HepG2 (cell line): ENCODE results near the gene ATOH7. TPM values are rescaled to one million over a fixed set of nuclear protein-coding genes. Genes with fewer than 3 reads are reported as not detected.
A peak's percentile ranks its signal among the peaks of the same experiment; 100 is the strongest.

Source experiments
- HOXA3 ChIP-seq: sonication (generic); formaldehyde crosslinking; IDR thresholded peaks from 2 replicates; pipeline ENCODE4 v1.5.0; 2020; ENCODE audit warnings: missing genetic modification reagents
- IRF9 ChIP-seq: sonication (generic); formaldehyde crosslinking; IDR thresholded peaks from 2 replicates; pipeline ENCODE4 v1.8.0; 2022; ENCODE audit warnings: missing genetic modification reagents, mild to moderate bottlenecking, borderline replicate concordance
- MAX ChIP-seq: IDR thresholded peaks from 2 replicates; pipeline ENCODE4 v1.6.1; 2012; ENCODE audit warnings: inconsistent platforms
- NFYC ChIP-seq: IDR thresholded peaks from 2 replicates; pipeline ENCODE4 v1.6.1; 2016; ENCODE audit warnings: missing genetic modification reagents, missing compliant biosample characterization
- RARA ChIP-seq: IDR thresholded peaks from 2 replicates; pipeline ENCODE4 v1.6.1; 2016; ENCODE audit warnings: missing genetic modification reagents, missing compliant biosample characterization
- UBTF ChIP-seq: sonication (generic); formaldehyde crosslinking; IDR thresholded peaks from 2 replicates; pipeline ENCODE4 v1.4.0; 2020; ENCODE audit warnings: mild to moderate bottlenecking, missing genetic modification reagents
- ZBTB10 ChIP-seq: sonication (generic); formaldehyde crosslinking; IDR thresholded peaks from 2 replicates; pipeline ENCODE4 v1.4.0; 2020; ENCODE audit warnings: missing genetic modification reagents, borderline replicate concordance
- ZBTB14 ChIP-seq: sonication (generic); formaldehyde crosslinking; IDR thresholded peaks from 2 replicates; pipeline ENCODE4 v1.4.0; 2020; ENCODE audit warnings: missing genetic modification reagents
- ZC3H13 ChIP-seq: sonication (generic); formaldehyde crosslinking; IDR thresholded peaks from 2 replicates; pipeline ENCODE4 v1.8.1; 2023; ENCODE audit warnings: mild to moderate bottlenecking, missing genetic modification reagents, moderate library complexity
- ZNF230 ChIP-seq: sonication (generic); formaldehyde crosslinking; IDR thresholded peaks from 2 replicates; pipeline ENCODE4 v1.4.0; 2020; ENCODE audit warnings: mild to moderate bottlenecking, missing genetic modification reagents
- ZNF441 ChIP-seq: sonication (generic); formaldehyde crosslinking; IDR thresholded peaks from 2 replicates; pipeline ENCODE4 v1.7.0; 2021; ENCODE audit warnings: missing genetic modification reagents, borderline replicate concordance
- ZNF552 ChIP-seq: sonication (generic); formaldehyde crosslinking; IDR thresholded peaks from 2 replicates; pipeline ENCODE4 v1.9.0; 2022; ENCODE audit warnings: missing genetic modification reagents, mild to moderate bottlenecking, borderline replicate concordance
- ZNF562 ChIP-seq: sonication (generic); formaldehyde crosslinking; IDR thresholded peaks from 2 replicates; pipeline ENCODE4 v1.8.0; 2022; ENCODE audit warnings: missing genetic modification reagents, borderline replicate concordance
- ZNF7 ChIP-seq: IDR thresholded peaks from 2 replicates; pipeline ENCODE4 v1.6.1; 2016; ENCODE audit warnings: missing biosample characterization, missing genetic modification reagents
- ZNF709 ChIP-seq: sonication (generic); formaldehyde crosslinking; IDR thresholded peaks from 2 replicates; pipeline ENCODE4 v1.5.0; 2020; ENCODE audit warnings: mild to moderate bottlenecking, missing genetic modification reagents
- polyA plus RNA-seq, 8 experiments: library from polyadenylated mRNA; depleted of rRNA in 3 of 8; stranded (reverse) in 7 of 8; unstranded in 1 of 8; fragments of >200 nt; fragmentation: Illumina TruSeq in 4 of 8; extraction: Trizol in 4 of 8; gene quantifications; 2 replicates each; pipeline versions ENCODE4 v1.2.1 to v1.2.3, GENCODE V29; 2011 to 2016; ENCODE audit warnings: low read depth in 4 of 8, missing spikeins in 1 of 8, mixed read lengths in 1 of 8; ENCODE audit not compliant: insufficient read depth in 1 of 8
- total RNA-seq, 5 experiments: library from RNA; depleted of rRNA; stranded (reverse); fragments of >200 nt; fragmentation: Illumina TruSeq; extraction: Trizol; gene quantifications; 2 replicates each; pipeline ENCODE4 v1.2.3, GENCODE V29; 2016; ENCODE audit warnings: low read depth in 1 of 5

The ATOH7 gene
- total and polyA plus RNA-seq, 2 of the 13 experiments (the other 11 are each of a cell fraction or from before 2014, with no cell fraction given), result 0.07 to 0.11 TPM

GRCh38 chr10:68231106-68231816 is 652 bp downstream of the ATOH7 start (continued):
- TF ChIP-seq MAX (peak; percentile 89), ZNF7 (CRISPR knock-in tag) (no peak), HOXA3 (CRISPR knock-in tag) (peak; percentile 53), ZBTB10 (peak; percentile 67; the same call in 1 of the 2 replicates), ZBTB14 (CRISPR knock-in tag) (peak; percentile 93), NFYC (CRISPR knock-in tag) (no peak), ZNF709 (peak; percentile 81), ZC3H13 (CRISPR knock-in tag) (0 out of 2 replicates have a peak, but pooled peaks have one; percentile 17), ZNF230 (CRISPR knock-in tag) (0 out of 2 replicates have a peak, but pooled peaks have one; percentile 66), UBTF (CRISPR knock-in tag) (peak; percentile 62), ZNF441 (CRISPR knock-in tag) (peak; percentile 53; the same call in 1 of the 2 replicates), RARA (0 out of 2 replicates have a peak, but pooled peaks have one; percentile 16), IRF9 (peak; percentile 67; the same call in 1 of the 2 replicates), ZNF562 (CRISPR knock-in tag) (no peak), ZNF552 (CRISPR knock-in tag) (0 out of 2 replicates have a peak, but pooled peaks have one; percentile 26)
